HL-60 (cell line): Measurements from ENCODE around the gene COLEC12.

Experiments used
- DNase-seq, 2 experiments: peaks; one replicate each; pipeline ENCODE4 v3.0.0-alpha.2; 2010 to 2020; ENCODE audit warnings: low read depth in 1 of 2, low spot score in 1 of 2
- H3K27ac ChIP-seq: fragments of 250-450 bp; sonication (Bioruptor Pico); replicated peaks from 2 replicates; pipeline ENCODE4 v1.5.1; 2020; ENCODE audit warnings: mild to moderate bottlenecking, moderate library complexity
- H3K27me3 ChIP-seq: fragments of 250-450 bp; sonication (Bioruptor Pico); 2 replicates; pipeline ENCODE4 v1.5.1; 2021; ENCODE audit warnings: mild to moderate bottlenecking, moderate library complexity; ENCODE audit not compliant: insufficient read depth, poor library complexity, severe bottlenecking
- H3K4me3 ChIP-seq: replicated peaks from 2 replicates; pipeline ENCODE4 v1.5.1; 2011; ENCODE audit warnings: mild to moderate bottlenecking, control low read depth, low read length; ENCODE audit not compliant: insufficient read depth
- CTCF ChIP-seq: IDR thresholded peaks from one replicate; pipeline ENCODE4 v1.5.1; 2011; ENCODE audit warnings: low read length, control low read depth, inconsistent platforms; ENCODE audit not compliant: insufficient read depth
- GABPA ChIP-seq: IDR thresholded peaks from 2 replicates; pipeline ENCODE4 v1.6.1; 2012; ENCODE audit warnings: low read depth
- POLR2AphosphoS5 ChIP-seq: IDR thresholded peaks from 2 replicates; pipeline ENCODE4 v1.6.1; 2012; ENCODE audit warnings: low read depth
- REST ChIP-seq: IDR thresholded peaks from 2 replicates; pipeline ENCODE4 v1.6.1; 2012; ENCODE audit warnings: low read depth; ENCODE audit not compliant: insufficient replicate concordance
- SPI1 ChIP-seq: IDR thresholded peaks from 2 replicates; pipeline ENCODE4 v1.6.1; 2012; ENCODE audit warnings: low read depth, mild to moderate bottlenecking, borderline replicate concordance

The COLEC12 gene

GRCh38 chr18:505483-506122, 5.1 kb upstream of the COLEC12 start:
- no peak overlapping the region for H3K4me3 ChIP-seq
- peaks cover 17% of the 10 kb centered on the region for H3K27me3 ChIP-seq
- no peak overlapping the region for H3K27ac ChIP-seq
- TF ChIP-seq CTCF: no peak
- TF ChIP-seq GABPA: no peak
- TF ChIP-seq REST: no peak
- no peak for TF ChIP-seq SPI1
- no peak for DNase-seq

- H3K27me3 ChIP-seq: peaks cover 39% of the 10 kb centered on the region
- H3K4me3 ChIP-seq: no peak overlapping the region
- H3K27ac ChIP-seq: no peak overlapping the region
- TF ChIP-seq SPI1: no peak
- TF ChIP-seq GABPA: no peak
- TF ChIP-seq POLR2AphosphoS5: no peak
- no peak for TF ChIP-seq REST
- TF ChIP-seq CTCF: no peak
- no peak for DNase-seq
Measured at GRCh38 chr18:501406-501714, 859 bp upstream of the COLEC12 start.

GRCh38 chr18:499776-500631, 497 bp downstream of the COLEC12 start:
- Histone ChIP-seq H3K27ac (no peak overlapping the region), H3K4me3 (peak overlapping the region; percentile 29), H3K27me3 (peaks cover 39% of the 10 kb centered on the region)
- no peak for DNase-seq
- TF ChIP-seq CTCF (no peak), POLR2AphosphoS5 (no peak), SPI1 (no peak), GABPA (no peak)
